GM18951 (cell line): ENCODE measurements around the gene DOCK1.

Experiments used
- POLR2A ChIP-seq: IDR thresholded peaks from 4 replicates; pipeline ENCODE4 v1.6.1; 2011; ENCODE audit warnings: mild to moderate bottlenecking; ENCODE audit not compliant: insufficient read length, insufficient read depth; ENCODE audit errors: extremely low read depth
- in situ Hi-C: fragments of 300-500 bp; cut with MboI; formaldehyde crosslinking; loops from one replicate; pipeline ENCODE4 v1.12.0; 2022; ENCODE audit warnings: low sequenced_read_pairs, mixed read lengths, inconsistent platforms; ENCODE audit not compliant: unreplicated experiment

Gene DOCK1

GRCh38 chr10:127338399-127339110, 433.3 kb downstream of the DOCK1 start:
- in situ Hi-C loops: no loop called here
- TF ChIP-seq POLR2A: no peak

DNA sequence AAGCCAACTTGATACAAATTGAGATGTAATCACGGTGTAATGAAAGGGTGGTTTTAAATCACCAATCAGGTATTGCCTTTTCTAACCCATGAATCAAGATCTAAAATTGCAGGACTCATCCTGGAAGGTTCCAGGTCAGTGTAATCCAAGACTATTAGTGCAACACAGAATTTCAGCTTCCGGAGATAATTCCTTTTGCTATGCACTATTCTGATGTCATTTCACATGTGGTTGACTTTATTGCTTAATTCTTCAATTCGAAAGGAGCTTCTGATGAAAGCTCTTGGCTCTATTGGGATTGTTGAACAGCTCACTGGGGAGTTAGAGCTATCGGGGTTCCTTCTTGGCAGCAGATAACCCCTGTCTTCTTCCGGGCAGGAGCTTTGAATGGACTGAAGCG, 438.6 kb downstream of the DOCK1 start:
- in situ Hi-C loops: no loop called here

GRCh38 chr10:127344346-127344745, 439.1 kb downstream of the DOCK1 start:
- no peak for TF ChIP-seq POLR2A
- in situ Hi-C loops: no loop called here

More for the DNA sequence above, 438.6 kb downstream of the DOCK1 start:
- no peak for TF ChIP-seq POLR2A

- no peak for TF ChIP-seq POLR2A
- in situ Hi-C loops: no loop called here
Measured at GRCh38 chr10:127345231-127345965, 440.2 kb downstream of the DOCK1 start.

DNA sequence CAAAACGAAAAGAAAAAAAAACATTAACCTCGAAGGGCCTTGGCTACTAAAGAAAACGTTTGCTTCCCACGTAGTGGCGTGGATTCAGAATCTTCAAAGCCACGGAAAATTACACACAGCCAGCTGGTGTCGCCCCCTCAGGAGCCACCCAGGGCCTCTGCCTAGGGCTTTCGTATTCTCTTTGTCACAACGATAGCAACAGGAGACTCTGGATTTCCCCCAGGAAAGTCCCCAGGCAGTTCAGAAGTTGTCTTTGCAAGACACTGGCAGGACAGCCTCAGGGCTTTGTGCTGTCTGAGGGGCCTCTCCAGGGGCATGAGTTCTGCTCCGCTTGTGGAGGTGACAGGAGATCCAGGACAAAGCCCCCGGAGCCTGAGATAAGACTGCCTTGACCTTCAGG, 441.4 kb downstream of the DOCK1 start:
- TF ChIP-seq POLR2A: no peak
- in situ Hi-C loops: no loop called here

DNA sequence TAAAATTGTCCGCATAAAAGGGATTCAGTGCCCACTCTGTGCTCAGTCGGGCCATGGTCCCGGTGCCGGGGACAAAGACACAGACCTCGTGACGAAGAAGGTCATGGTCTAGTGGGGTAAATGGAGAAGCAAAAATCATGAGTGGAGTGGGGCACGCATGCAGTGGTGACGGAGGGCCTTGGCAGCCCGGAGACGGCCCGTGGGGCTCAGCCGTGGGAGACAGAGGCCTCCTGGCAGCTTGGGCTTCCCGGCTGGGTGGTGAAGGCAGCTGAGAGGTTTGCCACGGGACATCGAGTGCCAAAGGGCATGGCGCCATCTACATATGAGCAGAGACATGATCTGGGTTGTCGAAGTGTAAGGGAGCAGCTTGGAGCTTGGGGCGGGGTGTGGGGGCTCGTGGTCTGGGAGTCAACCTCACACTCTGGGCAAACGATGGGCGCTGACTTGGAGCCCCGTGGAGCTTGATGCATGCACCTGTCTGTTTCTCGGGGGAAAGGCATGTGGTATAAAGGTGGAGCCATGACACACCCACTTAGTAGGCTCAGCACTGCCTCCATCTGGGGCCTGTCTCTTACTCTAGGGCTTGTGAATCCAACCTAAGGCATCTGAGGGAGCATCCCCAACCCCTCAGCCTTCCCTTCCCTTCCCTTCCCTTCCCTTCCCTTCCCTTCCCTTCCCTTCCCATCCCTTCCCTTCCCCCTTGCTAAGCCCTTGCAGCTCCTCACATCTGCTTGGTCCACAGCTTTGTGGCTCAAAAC, 442.2 kb downstream of the DOCK1 start:
- TF ChIP-seq POLR2A: no peak
- in situ Hi-C loops: no loop called here

DNA sequence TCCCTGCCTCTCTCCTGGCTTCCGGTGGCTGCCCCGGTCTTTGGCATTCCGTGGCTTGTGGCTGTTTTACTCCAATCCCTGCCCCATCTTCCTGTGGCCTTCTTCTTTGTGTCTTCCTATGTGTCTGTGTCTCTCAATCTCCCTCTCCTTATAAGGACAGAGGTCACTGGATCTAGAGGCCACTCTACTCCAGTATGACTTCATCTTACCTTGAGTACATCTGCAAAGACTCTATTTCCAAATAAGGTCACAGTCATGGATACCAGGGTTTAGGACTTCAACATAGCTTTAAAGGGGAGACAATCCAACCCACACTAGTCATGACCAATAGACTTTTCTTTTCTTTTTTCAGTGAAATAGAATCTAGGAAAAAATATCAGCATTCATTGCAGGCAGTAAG, 444.5 kb downstream of the DOCK1 start:
- in situ Hi-C loops: no loop called here
- no peak for TF ChIP-seq POLR2A

- no peak for TF ChIP-seq POLR2A
- in situ Hi-C loops: no loop called here
Measured at GRCh38 chr10:127351542-127351941, 446.3 kb downstream of the DOCK1 start.

DNA sequence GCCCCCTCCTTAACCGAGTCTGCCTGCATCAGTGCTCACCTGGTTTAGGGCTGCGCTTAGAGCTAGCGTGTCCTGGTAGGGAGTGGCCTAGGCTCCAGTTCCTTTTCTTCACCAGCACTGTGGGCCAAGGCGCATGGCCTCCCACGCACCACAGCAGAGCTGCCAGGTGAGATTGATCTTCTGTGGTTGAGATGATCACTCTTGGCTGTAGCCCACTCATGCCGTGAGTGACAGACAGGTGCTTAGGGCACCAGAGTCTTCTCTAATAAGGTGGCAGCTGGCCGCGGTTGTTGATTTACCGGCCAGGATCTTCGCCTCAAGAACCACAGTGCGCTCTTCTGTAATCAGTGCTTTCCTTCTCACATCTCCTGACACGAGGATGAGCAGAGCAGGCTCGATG, 448.3 kb downstream of the DOCK1 start:
- in situ Hi-C loops: no loop called here
- no peak for TF ChIP-seq POLR2A

GRCh38 chr10:127354255-127354654, 449.0 kb downstream of the DOCK1 start:
- in situ Hi-C loops: no loop called here
- TF ChIP-seq POLR2A: no peak

DNA sequence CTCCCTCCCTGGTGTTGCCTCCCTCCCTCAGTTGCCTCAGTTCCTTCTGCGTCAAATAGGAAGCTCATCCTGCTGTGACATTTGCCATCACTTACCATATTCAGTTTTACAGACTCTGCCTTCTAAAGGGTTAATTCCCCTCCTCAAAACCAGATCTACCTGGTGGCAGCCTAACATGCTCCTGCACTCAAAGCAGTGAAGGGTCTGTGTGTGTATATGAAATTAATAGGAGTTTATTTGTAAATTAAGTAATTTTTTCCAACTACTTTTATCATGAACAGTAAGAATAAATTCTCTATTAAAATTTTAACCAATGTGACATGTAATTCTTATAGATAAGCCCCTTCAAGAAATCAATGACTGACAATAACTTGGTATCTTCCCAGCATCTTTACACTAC, 449.8 kb downstream of the DOCK1 start:
- no peak for TF ChIP-seq POLR2A
- in situ Hi-C loops: no loop called here

- in situ Hi-C loops: no loop called here
- TF ChIP-seq POLR2A: no peak
Measured at GRCh38 chr10:127356360-127356759, 451.1 kb downstream of the DOCK1 start.

DNA sequence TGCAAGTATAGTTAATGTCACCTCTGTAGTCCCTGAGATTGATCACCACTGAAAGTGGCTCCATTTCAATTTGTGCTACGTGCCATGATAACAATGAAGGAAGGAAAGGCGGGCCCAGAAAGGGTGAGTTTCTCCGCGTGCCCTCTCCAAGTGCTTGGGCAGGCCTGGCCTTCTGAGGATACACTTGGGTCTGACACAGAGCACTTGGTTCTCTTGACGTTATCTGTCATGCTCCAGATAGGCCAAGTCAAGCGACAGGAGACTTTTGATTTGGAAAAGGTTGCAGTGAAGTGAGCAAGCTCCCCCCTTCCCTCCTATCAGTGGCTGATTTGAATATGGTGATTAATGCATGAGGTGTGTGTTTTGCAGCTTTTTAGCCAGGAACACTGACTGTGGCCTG, 452.0 kb downstream of the DOCK1 start:
- TF ChIP-seq POLR2A: no peak
- in situ Hi-C loops: no loop called here
